HEK293 (cell line): Measurements from ENCODE around the gene C2CD3.
A peak's percentile ranks its signal among the peaks of the same experiment; 100 is the strongest.

Experiments
- ATF2 ChIP-seq: fragments of 450-650 bp; formaldehyde crosslinking; IDR thresholded peaks from 2 replicates; pipeline ENCODE4 v1.5.1; 2016; ENCODE audit warnings: missing biosample characterization, missing genetic modification characterization, low read depth
- BCL11B ChIP-seq: fragments of 450-650 bp; formaldehyde crosslinking; IDR thresholded peaks from 2 replicates; pipeline ENCODE4 v1.5.1; 2016; ENCODE audit warnings: low read depth, missing biosample characterization, missing genetic modification characterization
- HOXC10 ChIP-seq: sonication (generic); formaldehyde crosslinking; IDR thresholded peaks from 2 replicates; pipeline ENCODE4 v1.8.1; 2023; ENCODE audit warnings: mild to moderate bottlenecking, missing genetic modification reagents
- INSM2 ChIP-seq: fragments of 450-650 bp; formaldehyde crosslinking; IDR thresholded peaks from 2 replicates; pipeline ENCODE4 v1.5.1; 2016; ENCODE audit warnings: missing biosample characterization, missing genetic modification characterization
- WT1 ChIP-seq: fragments of 450-650 bp; formaldehyde crosslinking; IDR thresholded peaks from 2 replicates; pipeline ENCODE4 v1.5.1; 2016; ENCODE audit warnings: missing biosample characterization, missing genetic modification characterization
- ZBTB10 ChIP-seq: fragments of 450-650 bp; formaldehyde crosslinking; IDR thresholded peaks from 2 replicates; pipeline ENCODE4 v1.5.1; 2016; ENCODE audit warnings: missing biosample characterization, missing genetic modification characterization
- ZBTB17 ChIP-seq: fragments of 450-650 bp; formaldehyde crosslinking; IDR thresholded peaks from 2 replicates; pipeline ENCODE4 v1.5.1; 2016; ENCODE audit warnings: missing biosample characterization, missing genetic modification characterization
- ZBTB26 ChIP-seq: fragments of 450-650 bp; formaldehyde crosslinking; optimal IDR thresholded peaks from 2 replicates; pipeline ENCODE3; 2016; ENCODE audit warnings: missing biosample characterization, mild to moderate bottlenecking, missing genetic modification characterization
- ZBTB6 ChIP-seq: fragments of 450-650 bp; formaldehyde crosslinking; IDR thresholded peaks from 2 replicates; pipeline ENCODE4 v1.5.1; 2017; ENCODE audit warnings: missing biosample characterization, missing genetic modification characterization
- ZFP41 ChIP-seq: fragments of 450-650 bp; formaldehyde crosslinking; IDR thresholded peaks from 2 replicates; pipeline ENCODE4 v1.5.1; 2016; ENCODE audit warnings: missing biosample characterization, missing genetic modification characterization, borderline replicate concordance
- ZIC2 ChIP-seq: fragments of 450-650 bp; formaldehyde crosslinking; IDR thresholded peaks from 2 replicates; pipeline ENCODE4 v1.5.1; 2016; ENCODE audit warnings: missing biosample characterization, missing genetic modification characterization
- ZNF133 ChIP-seq: fragments of 450-650 bp; formaldehyde crosslinking; IDR thresholded peaks from 2 replicates; pipeline ENCODE4 v1.5.1; 2016; ENCODE audit warnings: missing biosample characterization, missing genetic modification characterization
- ZNF16 ChIP-seq: fragments of 450-650 bp; formaldehyde crosslinking; IDR thresholded peaks from 2 replicates; pipeline ENCODE4 v1.5.1; 2016; ENCODE audit warnings: low read depth, missing biosample characterization, missing genetic modification characterization
- ZNF398 ChIP-seq: fragments of 450-650 bp; formaldehyde crosslinking; IDR thresholded peaks from 2 replicates; pipeline ENCODE4 v1.5.1; 2017; ENCODE audit warnings: missing biosample characterization, missing genetic modification characterization
- ZNF423 ChIP-seq: fragments of 450-650 bp; formaldehyde crosslinking; IDR thresholded peaks from 2 replicates; pipeline ENCODE4 v1.5.1; 2016; ENCODE audit warnings: missing biosample characterization, missing genetic modification characterization
- ZNF600 ChIP-seq: fragments of 450-650 bp; formaldehyde crosslinking; IDR thresholded peaks from 2 replicates; pipeline ENCODE4 v1.5.1; 2016; ENCODE audit warnings: missing biosample characterization, missing genetic modification characterization
- ZNF76 ChIP-seq: fragments of 450-650 bp; formaldehyde crosslinking; IDR thresholded peaks from 2 replicates; pipeline ENCODE4; 2016; ENCODE audit warnings: low read depth, missing biosample characterization, missing genetic modification characterization, borderline replicate concordance
- ZSCAN30 ChIP-seq: fragments of 450-650 bp; IDR thresholded peaks from 2 replicates; pipeline ENCODE4 v1.5.1; 2018; ENCODE audit warnings: missing biosample characterization, mild to moderate bottlenecking, missing genetic modification characterization, moderate library complexity
- TF ChIP-seq, protein P1 (sequence below): fragments of 450-650 bp; formaldehyde crosslinking; IDR thresholded peaks from 2 replicates; pipeline ENCODE4 v1.5.1; 2016; ENCODE audit warnings: missing biosample characterization, missing genetic modification characterization
- TF ChIP-seq, protein P2 (sequence below): fragments of 450-650 bp; formaldehyde crosslinking; IDR thresholded peaks from 2 replicates; pipeline ENCODE4 v1.5.1; 2016; ENCODE audit warnings: missing biosample characterization, missing genetic modification characterization

C2CD3 gene

DNA sequence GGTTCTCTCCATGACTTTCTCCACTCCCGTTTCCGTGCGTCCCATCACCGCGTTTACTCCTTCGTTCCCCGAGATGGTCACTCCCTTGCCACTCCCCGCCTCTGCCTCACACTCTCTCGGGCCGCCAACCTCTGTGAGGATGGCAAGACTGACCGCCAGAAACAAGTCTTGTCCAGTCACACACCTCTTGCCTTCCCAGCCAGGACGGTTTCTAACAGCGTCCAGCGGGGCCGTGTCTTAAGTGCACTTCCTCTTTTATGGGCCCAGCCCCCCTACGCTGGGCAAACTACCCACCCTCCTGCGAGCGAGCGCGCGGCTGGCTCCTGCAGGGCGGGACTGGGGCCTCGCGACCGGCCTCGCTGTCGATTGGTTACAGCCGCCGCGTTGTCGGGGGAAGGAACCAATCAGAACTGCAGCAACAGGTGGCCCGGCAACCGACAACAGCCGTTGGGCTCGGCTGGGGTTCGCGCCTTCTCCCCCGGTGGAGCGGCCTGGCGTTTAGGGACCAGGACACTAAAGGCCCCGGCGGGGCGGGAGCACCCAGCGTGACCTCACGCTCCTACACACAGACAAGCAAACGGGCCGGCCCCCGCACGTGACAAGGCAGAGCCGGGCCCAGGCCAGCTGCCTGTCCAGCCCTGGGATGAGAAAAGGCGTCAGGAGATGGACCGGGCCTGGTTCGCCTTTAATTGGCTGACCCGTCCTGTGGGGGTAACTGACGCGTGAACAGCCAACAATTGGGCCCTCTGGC is 187.6 kb downstream of the C2CD3 start (continued):
- TF ChIP-seq INSM2 (tag by site-specific recombination), result 0 out of 2 replicates have a peak, but pooled peaks have one; percentile 18
- TF ChIP-seq WT1 (tag by site-specific recombination), result peak; percentile 81
- no peak for TF ChIP-seq HOXC10
- peak; percentile 70 for TF ChIP-seq ZBTB10 (tag by site-specific recombination)
- TF ChIP-seq, protein P1, sequence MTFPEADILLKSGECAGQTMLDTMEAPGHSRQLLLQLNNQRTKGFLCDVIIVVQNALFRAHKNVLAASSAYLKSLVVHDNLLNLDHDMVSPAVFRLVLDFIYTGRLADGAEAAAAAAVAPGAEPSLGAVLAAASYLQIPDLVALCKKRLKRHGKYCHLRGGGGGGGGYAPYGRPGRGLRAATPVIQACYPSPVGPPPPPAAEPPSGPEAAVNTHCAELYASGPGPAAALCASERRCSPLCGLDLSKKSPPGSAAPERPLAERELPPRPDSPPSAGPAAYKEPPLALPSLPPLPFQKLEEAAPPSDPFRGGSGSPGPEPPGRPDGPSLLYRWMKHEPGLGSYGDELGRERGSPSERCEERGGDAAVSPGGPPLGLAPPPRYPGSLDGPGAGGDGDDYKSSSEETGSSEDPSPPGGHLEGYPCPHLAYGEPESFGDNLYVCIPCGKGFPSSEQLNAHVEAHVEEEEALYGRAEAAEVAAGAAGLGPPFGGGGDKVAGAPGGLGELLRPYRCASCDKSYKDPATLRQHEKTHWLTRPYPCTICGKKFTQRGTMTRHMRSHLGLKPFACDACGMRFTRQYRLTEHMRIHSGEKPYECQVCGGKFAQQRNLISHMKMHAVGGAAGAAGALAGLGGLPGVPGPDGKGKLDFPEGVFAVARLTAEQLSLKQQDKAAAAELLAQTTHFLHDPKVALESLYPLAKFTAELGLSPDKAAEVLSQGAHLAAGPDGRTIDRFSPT, result peak; percentile 98
- TF ChIP-seq ZNF398 (tag by site-specific recombination), result 0 out of 2 replicates have a peak, but pooled peaks have one; percentile 24
- peak; percentile 87 for TF ChIP-seq ZBTB26 (tag by site-specific recombination)
- 0 out of 2 replicates have a peak, but pooled peaks have one; percentile 18 for TF ChIP-seq BCL11B (tag by site-specific recombination)
- TF ChIP-seq ZNF423 (tag by site-specific recombination), result peak; percentile 79
- TF ChIP-seq ZNF16, result no peak
- 0 out of 2 replicates have a peak, but pooled peaks have one; percentile 9 for TF ChIP-seq ZBTB17 (tag by site-specific recombination)
- peak; percentile 69 for TF ChIP-seq ZNF76 (tag by site-specific recombination)
- TF ChIP-seq ZBTB6 (tag by site-specific recombination), result 0 out of 2 replicates have a peak, but pooled peaks have one; percentile 16
- peak; percentile 37; the same call in 1 of the 2 replicates for TF ChIP-seq ZSCAN30
- TF ChIP-seq, protein P2, sequence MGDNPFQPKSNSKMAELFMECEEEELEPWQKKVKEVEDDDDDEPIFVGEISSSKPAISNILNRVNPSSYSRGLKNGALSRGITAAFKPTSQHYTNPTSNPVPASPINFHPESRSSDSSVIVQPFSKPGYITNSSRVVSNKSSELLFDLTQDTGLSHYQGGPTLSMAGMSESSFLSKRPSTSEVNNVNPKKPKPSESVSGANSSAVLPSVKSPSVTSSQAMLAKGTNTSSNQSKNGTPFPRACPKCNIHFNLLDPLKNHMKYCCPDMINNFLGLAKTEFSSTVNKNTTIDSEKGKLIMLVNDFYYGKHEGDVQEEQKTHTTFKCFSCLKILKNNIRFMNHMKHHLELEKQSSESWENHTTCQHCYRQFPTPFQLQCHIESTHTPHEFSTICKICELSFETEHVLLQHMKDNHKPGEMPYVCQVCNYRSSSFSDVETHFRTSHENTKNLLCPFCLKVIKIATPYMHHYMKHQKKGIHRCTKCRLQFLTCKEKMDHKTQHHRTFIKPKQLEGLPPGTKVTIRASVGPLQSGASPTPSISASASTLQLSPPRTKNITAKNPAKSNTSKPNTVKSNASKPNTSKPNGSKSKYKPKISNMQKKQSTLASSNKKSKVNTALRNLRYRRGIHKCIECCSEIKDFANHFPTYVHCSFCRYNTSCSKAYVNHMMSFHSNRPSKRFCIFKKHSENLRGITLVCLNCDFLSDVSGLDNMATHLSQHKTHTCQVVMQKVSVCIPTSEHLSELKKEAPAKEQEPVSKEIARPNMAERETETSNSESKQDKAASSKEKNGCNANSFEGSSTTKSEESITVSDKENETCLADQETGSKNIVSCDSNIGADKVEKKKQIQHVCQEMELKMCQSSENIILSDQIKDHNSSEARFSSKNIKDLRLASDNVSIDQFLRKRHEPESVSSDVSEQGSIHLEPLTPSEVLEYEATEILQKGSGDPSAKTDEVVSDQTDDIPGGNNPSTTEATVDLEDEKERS (tag by site-specific recombination), result no peak
- no peak for TF ChIP-seq ATF2 (tag by site-specific recombination)
- no peak for TF ChIP-seq ZFP41
- peak; percentile 25; the same call in 1 of the 2 replicates for TF ChIP-seq ZNF600 (tag by site-specific recombination)
- no peak for TF ChIP-seq ZNF133 (tag by site-specific recombination)
- TF ChIP-seq ZIC2 (tag by site-specific recombination), result peak; percentile 95
